HepG2 (cell line): Measurements from ENCODE around the gene B4GALT5. TPM values are rescaled to one million over a fixed set of nuclear protein-coding genes. Genes with fewer than 3 reads are reported as not detected.
A peak's percentile ranks its signal among the peaks of the same experiment; 100 is the strongest.

Experiments used
- ATF5 ChIP-seq: sonication (generic); formaldehyde crosslinking; IDR thresholded peaks from 2 replicates; pipeline ENCODE4 v1.4.0; 2020; ENCODE audit warnings: mild to moderate bottlenecking, low read depth, missing genetic modification reagents
- BHLHE40 ChIP-seq: IDR thresholded peaks from 2 replicates; pipeline ENCODE4 v1.6.1; 2011; ENCODE audit warnings: low read length, improper control_type of control experiment
- CBX2 ChIP-seq, 2 experiments: fragments of 200-600 bp in 1 of 2; sonication (generic); formaldehyde crosslinking in 1 of 2; IDR thresholded peaks; 2 replicates each; pipeline versions ENCODE4 v1.7.0 to v1.8.1; 2018 to 2022; ENCODE audit warnings: low read depth in 2 of 2, low read length in 1 of 2, mild to moderate bottlenecking in 1 of 2, missing genetic modification reagents in 1 of 2
- FOXO4 ChIP-seq: sonication (generic); formaldehyde crosslinking; conservative IDR thresholded peaks from 2 replicates; pipeline ENCODE4 v1.8.1; 2023; ENCODE audit warnings: missing genetic modification reagents
- GABPA ChIP-seq, 2 experiments: IDR thresholded peaks; 2 replicates each; pipeline ENCODE4 v1.6.1; 2011 to 2016; ENCODE audit warnings: low read depth in 2 of 2, low read length in 1 of 2, missing biosample characterization in 1 of 2, missing genetic modification characterization in 1 of 2
- NFE2 ChIP-seq: sonication (generic); formaldehyde crosslinking; IDR thresholded peaks from 2 replicates; pipeline ENCODE4 v1.4.0; 2020; ENCODE audit warnings: missing genetic modification reagents
- PRDM15 ChIP-seq: sonication (generic); formaldehyde crosslinking; IDR thresholded peaks from 2 replicates; pipeline ENCODE4 v1.4.0; 2020; ENCODE audit warnings: missing genetic modification reagents
- TBP ChIP-seq: sonication (generic); formaldehyde crosslinking; IDR thresholded peaks from 2 replicates; pipeline ENCODE4 v1.5.0; 2020; ENCODE audit warnings: missing genetic modification reagents
- TEAD3 ChIP-seq: optimal IDR thresholded peaks from 2 replicates; pipeline ENCODE3; 2016; ENCODE audit warnings: borderline replicate concordance
- TRIM22 ChIP-seq: fragments of 450-650 bp; IDR thresholded peaks from 2 replicates; pipeline ENCODE4 v1.6.1; 2017
- ZMYM4 ChIP-seq: sonication (generic); formaldehyde crosslinking; IDR thresholded peaks from 2 replicates; pipeline ENCODE4 v1.8.1; 2023; ENCODE audit warnings: mild to moderate bottlenecking, missing genetic modification reagents
- ZNF20 ChIP-seq: sonication (generic); formaldehyde crosslinking; IDR thresholded peaks from 2 replicates; pipeline ENCODE4 v1.4.0; 2020; ENCODE audit warnings: mild to moderate bottlenecking, moderate library complexity, missing genetic modification reagents
- ZNF205 ChIP-seq: IDR thresholded peaks from 2 replicates; pipeline ENCODE4 v1.6.1; 2018; ENCODE audit warnings: missing biosample characterization, missing genetic modification reagents
- ZNF430 ChIP-seq: sonication (generic); formaldehyde crosslinking; IDR thresholded peaks from 2 replicates; pipeline ENCODE4 v1.9.0; 2021; ENCODE audit warnings: mild to moderate bottlenecking, missing genetic modification reagents
- ZNF468 ChIP-seq: sonication (generic); formaldehyde crosslinking; IDR thresholded peaks from 2 replicates; pipeline ENCODE4 v1.8.0; 2022; ENCODE audit warnings: mild to moderate bottlenecking, moderate library complexity, missing genetic modification reagents
- ZNF597 ChIP-seq: sonication (generic); formaldehyde crosslinking; IDR thresholded peaks from 2 replicates; pipeline ENCODE4 v1.5.0; 2020; ENCODE audit warnings: missing genetic modification reagents
- ZNF614 ChIP-seq: IDR thresholded peaks from 2 replicates; pipeline ENCODE4 v1.6.1; 2018; ENCODE audit warnings: missing biosample characterization, missing genetic modification reagents, inconsistent platforms, borderline replicate concordance
- ZNF644 ChIP-seq: IDR thresholded peaks from 2 replicates; pipeline ENCODE4 v1.6.1; 2016; ENCODE audit warnings: low read depth
- ZNF776 ChIP-seq: sonication (generic); formaldehyde crosslinking; IDR thresholded peaks from 2 replicates; pipeline ENCODE4 v1.4.0; 2020; ENCODE audit warnings: mild to moderate bottlenecking, missing genetic modification reagents
- ZNF790 ChIP-seq: sonication (generic); formaldehyde crosslinking; IDR thresholded peaks from 2 replicates; pipeline ENCODE4 v1.8.0; 2022; ENCODE audit warnings: missing genetic modification reagents, mild to moderate bottlenecking, borderline replicate concordance
- ZSCAN20 ChIP-seq: sonication (generic); formaldehyde crosslinking; IDR thresholded peaks from 2 replicates; pipeline ENCODE4 v1.4.0; 2020; ENCODE audit warnings: missing genetic modification reagents, mild to moderate bottlenecking, borderline replicate concordance
- polyA plus RNA-seq, 8 experiments: library from polyadenylated mRNA; depleted of rRNA in 3 of 8; stranded (reverse) in 7 of 8; unstranded in 1 of 8; fragments of >200 nt; fragmentation: Illumina TruSeq in 4 of 8; extraction: Trizol in 4 of 8; gene quantifications; 2 replicates each; pipeline versions ENCODE4 v1.2.1 to v1.2.3, GENCODE V29; 2011 to 2016; ENCODE audit warnings: low read depth in 4 of 8, missing spikeins in 1 of 8, mixed read lengths in 1 of 8; ENCODE audit not compliant: insufficient read depth in 1 of 8
- total RNA-seq, 5 experiments: library from RNA; depleted of rRNA; stranded (reverse); fragments of >200 nt; fragmentation: Illumina TruSeq; extraction: Trizol; gene quantifications; 2 replicates each; pipeline ENCODE4 v1.2.3, GENCODE V29; 2016; ENCODE audit warnings: low read depth in 1 of 5

Gene B4GALT5
- total and polyA plus RNA-seq, 2 of the 13 experiments (the other 11 are each of a cell fraction or from before 2014, with no cell fraction given), result 27.3 to 30.9 TPM

- TF ChIP-seq PRDM15 (no peak), TRIM22 (no peak), ATF5 (CRISPR knock-in tag) (no peak), ZNF614 (no peak), ZSCAN20 (no peak), ZNF205 (CRISPR knock-in tag) (no peak), ZNF776 (CRISPR knock-in tag) (no peak), ZNF790 (CRISPR knock-in tag) (0 out of 2 replicates have a peak, but pooled peaks have one; percentile 40), ZNF20 (CRISPR knock-in tag) (no peak), ZNF430 (CRISPR knock-in tag) (no peak), BHLHE40 (no peak), FOXO4 (CRISPR knock-in tag) (0 out of 2 replicates have a peak, but pooled peaks have one; percentile 42), TBP (CRISPR knock-in tag) (no peak), ZNF468 (CRISPR knock-in tag) (no peak), CBX2 (IDR thresholded peaks at IDR 0.05; ENCODE audit: low read depth, low read length) (no peak), CBX2 (CRISPR knock-in tag; IDR thresholded peaks at IDR 0.05; ENCODE audit: low read depth) (no peak), ZNF597 (no peak), TEAD3 (CRISPR knock-in tag) (peak; percentile 18), ZNF644 (0 out of 2 replicates have a peak, but pooled peaks have one; percentile 28), GABPA (IDR thresholded peaks at IDR 0.05; ENCODE audit: low read depth, low read length) (no peak), GABPA (CRISPR knock-in tag; IDR thresholded peaks at IDR 0.05; ENCODE audit: low read depth) (no peak), NFE2 (no peak), ZMYM4 (peak; percentile 34; the same call in 1 of the 2 replicates)
Observed at GRCh38 chr20:49677777-49678758, 35.6 kb downstream of the B4GALT5 start (continued).
